Fibroblast of skin of abdomen (primary cell): ENCODE results near the gene RNF112.

Experiments
- DNase-seq: peaks from one replicate; pipeline ENCODE4 v3.0.0-alpha.2; 2013

The RNF112 gene

DNA sequence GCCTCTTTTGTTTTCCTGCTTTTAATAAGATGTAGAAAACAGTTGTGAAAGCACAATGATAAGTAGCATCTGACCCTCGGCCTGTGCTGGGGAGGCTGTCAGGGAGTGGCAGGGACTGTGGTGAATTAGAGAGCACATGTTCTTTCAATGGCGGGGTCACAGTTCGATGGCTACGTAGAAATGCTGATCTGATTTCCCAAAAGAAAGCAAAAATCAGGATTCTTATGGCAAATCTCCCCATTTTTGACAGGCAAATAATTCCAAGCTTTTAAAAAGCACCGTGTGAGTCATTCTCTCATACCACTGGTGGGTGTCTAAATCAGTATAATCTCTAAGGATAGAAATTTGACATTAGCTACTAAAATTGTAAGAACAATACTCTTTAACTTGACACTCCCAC is 36.9 kb upstream of the RNF112 start:
- no peak for DNase-seq

DNA sequence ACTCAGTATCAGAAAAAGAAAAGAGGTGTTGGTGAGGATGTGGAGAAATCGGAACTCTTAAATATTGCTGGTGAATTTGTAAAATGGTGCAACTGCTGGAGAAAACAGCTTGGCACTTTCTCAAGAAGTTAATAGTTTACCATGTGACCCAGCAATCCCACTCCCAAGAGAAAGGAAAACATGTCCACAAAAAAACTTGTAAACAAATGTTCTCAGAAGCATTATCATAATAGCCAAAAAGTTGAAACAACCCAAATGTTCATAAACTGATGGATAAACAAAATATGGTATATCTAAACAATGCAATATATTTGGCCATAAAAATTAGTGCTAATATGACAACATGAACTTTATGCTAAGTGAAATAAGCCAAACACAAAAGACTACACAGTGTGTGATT is 35.3 kb upstream of the RNF112 start:
- no peak for DNase-seq

DNA sequence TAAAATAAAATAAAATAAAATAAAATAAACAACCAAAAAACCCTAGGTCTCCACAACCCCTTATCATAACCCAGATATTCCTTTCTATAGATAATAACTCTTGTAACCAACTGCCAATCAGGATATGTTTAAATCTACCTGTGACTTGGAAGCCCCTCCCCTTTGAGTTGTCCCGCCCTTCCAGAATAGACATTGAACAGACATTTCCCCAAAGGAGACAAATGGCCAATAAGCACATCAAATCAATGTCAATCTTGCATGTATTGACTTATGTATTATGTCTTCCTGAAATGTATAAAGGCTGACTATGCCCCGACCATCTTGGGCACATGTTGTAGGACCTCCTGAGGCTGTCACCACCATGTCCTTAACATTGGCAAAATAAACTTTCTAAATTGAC is 34.2 kb upstream of the RNF112 start:
- no peak for DNase-seq

DNA sequence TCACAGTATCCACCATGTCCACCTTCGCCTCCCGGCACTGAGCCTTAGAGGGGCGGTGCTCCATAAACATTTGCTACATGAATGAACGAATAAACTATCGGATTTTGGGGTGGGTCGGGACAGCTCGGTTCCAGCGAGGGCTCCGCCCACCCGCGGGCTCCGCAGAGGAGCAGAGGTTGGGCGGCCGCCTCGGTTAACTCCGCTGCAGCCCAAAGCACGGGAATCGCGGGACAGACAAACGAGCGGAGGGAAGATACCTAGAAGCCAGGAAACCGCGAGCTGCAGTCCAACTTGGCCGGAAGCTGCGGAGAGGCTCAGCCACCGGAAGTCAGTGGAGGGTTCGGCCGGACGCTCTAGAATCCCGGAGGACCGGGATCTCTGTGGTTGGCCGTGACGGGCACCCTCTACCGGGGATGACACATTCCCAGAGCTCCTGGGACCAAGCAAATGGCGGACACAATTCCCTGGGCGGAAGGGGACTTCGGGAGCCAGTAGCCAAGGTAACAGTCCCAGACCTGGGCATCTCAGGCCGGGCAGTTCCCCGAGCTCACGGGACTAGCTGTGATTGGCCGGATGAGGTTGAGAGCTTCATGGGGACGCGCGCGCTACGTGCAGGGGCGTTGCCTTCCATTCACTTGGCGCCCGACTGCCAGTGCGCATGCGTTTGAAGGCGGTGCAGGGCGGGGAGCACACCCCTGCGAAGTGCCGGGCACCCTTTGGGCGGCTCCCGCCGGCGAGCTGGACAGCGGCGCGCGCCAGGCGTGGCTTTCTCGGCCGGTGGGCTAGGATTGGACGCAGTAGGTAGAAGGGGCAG is 33.2 kb upstream of the RNF112 start:
- DNase-seq: peak; percentile 99

DNA sequence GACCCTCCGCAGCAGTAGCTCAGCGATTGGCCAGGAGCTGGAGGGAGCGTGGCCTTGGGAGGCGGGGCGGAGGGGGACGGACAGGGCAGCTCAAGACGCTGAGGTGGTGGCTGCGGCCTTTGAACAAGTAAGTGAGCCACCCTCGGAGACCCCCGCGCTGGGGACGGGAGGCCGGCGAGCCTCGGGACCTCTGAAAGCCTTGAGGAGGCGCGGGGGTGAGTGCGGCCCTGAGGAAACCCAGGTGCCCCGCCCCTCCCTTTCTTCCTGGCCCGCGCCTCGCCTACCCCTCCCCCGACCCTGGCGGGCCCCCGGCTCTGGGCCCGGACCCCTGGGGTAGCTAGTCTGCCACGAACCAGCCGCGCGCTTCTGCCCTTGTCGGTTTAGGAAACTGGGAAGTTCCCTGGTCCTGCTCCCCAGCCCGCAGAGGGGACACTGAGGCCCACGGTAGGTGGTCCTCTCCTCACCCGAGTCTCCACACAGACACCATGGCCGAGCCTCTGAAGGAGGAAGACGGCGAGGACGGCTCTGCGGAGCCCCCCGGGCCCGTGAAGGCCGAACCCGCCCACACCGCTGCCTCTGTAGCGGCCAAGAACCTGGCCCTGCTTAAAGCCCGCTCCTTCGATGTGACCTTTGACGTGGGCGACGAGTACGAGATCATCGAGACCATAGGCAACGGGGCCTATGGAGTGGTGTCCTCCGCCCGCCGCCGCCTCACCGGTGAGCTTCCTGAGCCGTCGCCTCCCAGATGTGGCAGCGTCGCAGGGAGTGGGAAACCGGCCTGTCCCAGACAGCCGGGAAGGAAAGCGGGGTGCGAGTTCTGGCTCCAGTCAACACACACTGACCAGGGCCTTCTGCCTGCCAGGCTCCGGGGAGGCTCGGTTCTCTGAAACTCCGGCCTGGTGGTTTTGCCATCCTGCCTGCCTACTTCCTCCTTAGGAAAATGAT is 32.3 kb upstream of the RNF112 start, which contains the start of gene MAPK7:
Gene MAPK7, plus strand, starts transcription at position 83 of the 945 bp plus-strand sequence. Its CDS starts 403 bp downstream, at position 486.
- no peak for DNase-seq

DNA sequence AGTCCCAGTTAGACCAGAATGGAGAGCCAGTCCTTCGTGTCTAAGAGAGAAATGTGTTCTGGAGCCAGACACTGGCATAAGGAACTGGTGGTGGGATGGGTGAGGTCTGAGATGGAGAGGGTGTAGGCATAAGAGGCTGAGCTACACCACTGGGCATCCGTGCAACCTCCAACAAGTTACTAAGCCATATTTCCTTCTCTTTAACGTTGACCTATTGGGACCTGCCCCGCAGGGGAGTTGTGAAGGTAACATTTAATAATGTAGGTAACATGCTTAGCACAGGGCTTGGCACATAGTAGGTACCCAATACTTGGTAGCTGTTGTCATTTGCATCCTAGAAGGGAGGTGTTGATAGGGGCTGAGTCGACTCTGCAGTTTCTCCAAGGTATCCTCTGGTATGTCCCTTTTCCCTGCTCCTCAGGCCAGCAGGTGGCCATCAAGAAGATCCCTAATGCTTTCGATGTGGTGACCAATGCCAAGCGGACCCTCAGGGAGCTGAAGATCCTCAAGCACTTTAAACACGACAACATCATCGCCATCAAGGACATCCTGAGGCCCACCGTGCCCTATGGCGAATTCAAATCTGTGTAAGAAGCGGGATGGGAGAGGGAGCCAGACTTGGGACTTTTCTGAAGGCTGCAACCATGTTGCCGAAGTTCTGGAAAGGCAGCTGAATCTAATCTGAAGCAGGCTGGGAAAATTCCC is 31.5 kb upstream of the RNF112 start:
- no peak for DNase-seq

DNA sequence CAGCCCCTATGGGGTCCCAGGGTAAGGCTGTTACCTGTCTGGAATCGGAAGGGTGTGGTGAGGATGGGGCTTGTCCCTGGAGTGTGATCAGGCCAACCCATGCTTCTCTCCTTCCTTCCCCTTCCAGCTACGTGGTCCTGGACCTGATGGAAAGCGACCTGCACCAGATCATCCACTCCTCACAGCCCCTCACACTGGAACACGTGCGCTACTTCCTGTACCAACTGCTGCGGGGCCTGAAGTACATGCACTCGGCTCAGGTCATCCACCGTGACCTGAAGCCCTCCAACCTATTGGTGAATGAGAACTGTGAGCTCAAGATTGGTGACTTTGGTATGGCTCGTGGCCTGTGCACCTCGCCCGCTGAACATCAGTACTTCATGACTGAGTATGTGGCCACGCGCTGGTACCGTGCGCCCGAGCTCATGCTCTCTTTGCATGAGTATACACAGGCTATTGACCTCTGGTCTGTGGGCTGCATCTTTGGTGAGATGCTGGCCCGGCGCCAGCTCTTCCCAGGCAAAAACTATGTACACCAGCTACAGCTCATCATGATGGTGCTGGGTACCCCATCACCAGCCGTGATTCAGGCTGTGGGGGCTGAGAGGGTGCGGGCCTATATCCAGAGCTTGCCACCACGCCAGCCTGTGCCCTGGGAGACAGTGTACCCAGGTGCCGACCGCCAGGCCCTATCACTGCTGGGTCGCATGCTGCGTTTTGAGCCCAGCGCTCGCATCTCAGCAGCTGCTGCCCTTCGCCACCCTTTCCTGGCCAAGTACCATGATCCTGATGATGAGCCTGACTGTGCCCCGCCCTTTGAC is 30.3 kb upstream of the RNF112 start:
- no peak for DNase-seq

DNA sequence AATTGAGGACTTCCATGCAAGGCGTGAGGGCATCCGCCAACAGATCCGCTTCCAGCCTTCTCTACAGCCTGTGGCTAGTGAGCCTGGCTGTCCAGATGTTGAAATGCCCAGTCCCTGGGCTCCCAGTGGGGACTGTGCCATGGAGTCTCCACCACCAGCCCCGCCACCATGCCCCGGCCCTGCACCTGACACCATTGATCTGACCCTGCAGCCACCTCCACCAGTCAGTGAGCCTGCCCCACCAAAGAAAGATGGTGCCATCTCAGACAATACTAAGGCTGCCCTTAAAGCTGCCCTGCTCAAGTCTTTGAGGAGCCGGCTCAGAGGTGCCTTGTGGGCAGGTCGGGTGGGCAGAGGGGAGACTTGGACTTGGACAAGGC is 29.7 kb upstream of the RNF112 start:
- no peak for DNase-seq

DNA sequence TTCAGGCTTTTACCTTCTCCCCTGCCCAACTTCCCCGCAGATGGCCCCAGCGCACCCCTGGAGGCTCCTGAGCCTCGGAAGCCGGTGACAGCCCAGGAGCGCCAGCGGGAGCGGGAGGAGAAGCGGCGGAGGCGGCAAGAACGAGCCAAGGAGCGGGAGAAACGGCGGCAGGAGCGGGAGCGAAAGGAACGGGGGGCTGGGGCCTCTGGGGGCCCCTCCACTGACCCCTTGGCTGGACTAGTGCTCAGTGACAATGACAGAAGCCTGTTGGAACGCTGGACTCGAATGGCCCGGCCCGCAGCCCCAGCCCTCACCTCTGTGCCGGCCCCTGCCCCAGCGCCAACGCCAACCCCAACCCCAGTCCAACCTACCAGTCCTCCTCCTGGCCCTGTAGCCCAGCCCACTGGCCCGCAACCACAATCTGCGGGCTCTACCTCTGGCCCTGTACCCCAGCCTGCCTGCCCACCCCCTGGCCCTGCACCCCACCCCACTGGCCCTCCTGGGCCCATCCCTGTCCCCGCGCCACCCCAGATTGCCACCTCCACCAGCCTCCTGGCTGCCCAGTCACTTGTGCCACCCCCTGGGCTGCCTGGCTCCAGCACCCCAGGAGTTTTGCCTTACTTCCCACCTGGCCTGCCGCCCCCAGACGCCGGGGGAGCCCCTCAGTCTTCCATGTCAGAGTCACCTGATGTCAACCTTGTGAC is 29.1 kb upstream of the RNF112 start:
- DNase-seq: no peak

DNA sequence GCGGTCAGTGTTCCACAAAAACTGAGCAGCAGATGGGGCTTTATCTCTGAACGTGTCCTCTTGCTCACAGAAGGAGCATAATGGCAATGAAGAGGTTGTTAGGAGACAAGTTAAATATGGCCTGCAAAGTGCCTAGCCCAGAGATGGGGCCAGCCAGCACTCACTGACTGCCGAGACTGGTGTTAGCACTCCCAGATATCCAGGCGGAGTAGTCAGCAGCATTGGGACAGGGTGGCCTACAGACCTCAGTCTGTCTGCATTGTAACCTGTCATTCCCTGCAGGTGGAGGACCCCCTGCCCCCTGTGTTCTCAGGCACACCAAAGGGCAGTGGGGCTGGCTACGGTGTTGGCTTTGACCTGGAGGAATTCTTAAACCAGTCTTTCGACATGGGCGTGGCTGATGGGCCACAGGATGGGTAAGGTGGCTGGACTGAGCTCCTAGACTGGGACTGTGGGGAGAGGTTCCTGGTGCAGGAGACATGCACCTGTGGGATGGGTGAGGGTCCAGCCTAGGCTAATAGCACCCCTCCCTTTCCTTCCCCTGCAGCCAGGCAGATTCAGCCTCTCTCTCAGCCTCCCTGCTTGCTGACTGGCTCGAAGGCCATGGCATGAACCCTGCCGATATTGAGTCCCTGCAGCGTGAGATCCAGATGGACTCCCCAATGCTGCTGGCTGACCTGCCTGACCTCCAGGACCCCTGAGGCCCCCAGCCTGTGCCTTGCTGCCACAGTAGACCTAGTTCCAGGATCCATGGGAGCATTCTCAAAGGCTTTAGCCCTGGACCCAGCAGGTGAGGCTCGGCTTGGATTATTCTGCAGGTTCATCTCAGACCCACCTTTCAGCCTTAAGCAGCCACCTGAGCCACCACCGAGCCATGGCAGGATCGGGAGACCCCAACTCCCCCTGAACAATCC is 28.2 kb upstream of the RNF112 start:
- no peak for DNase-seq

DNA sequence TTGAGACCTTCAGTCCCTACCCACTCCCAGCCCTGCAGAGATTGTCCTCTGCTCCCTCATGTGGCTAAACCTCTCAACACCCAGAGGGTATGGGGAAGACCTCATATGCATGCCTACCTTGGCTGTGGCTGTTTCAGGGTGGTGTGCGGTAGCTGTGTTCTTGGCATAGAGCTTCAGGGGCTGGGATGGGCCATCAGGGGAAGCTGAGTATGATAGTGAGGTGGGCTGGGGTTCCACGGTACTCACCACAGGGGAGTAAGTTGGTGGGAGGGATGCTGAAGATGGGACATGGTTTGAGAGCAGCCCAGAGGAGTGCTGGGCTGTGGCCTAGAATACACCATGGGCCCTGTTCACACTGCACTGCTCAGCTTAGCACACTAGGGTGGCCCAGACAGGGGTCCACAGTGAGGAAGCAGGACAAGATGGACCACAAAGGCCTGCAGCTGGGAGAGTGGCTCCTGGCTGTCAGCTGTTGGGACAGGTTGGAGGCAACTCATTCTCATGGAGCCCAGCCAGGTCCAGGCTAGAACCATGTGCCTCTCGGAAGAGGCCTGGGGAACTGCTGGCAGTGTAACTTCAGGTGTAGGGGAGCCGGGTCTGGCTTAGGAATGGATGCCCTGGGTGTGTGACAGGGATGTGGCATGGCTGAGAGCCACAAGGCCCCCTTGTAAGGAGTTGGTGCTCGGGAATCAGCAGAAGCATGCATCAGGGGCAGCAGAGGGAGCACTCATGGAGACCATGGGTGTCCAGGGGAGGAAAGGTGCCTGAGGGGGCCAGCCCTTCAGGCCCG is 27.2 kb upstream of the RNF112 start:
- peak; percentile 42 for DNase-seq

DNA sequence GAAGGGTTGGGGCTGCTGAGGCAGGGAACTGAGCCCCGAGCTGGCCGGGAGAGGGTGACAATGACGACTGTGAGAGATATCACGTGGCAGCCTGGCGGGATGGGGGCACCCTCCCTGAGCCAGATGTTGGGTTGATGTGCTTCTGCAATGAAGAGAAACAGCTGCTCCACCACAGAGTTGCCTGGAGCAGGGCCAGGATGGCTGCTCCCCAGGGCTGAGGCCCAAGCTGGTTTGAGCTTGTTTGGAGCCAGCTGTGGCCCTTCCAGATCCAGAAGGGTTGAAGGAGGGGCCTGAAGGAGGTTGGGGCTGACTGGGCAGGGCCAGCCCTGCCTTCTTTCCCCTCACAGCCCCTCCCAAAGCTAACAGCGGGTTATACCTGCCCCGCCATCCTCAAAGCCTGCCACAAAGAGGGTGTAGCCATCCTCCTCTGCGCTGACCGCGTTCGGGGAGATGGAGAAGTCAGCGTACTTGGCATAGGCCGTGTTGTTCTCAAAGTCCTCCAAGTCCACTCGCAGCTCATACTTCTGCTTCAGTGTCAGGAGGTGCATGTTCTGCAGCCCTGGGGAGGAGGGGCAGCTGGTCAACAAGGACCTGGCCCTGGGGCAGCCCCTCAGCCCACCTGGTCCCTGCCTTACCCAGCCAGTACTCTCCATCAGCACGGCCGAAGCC is 26.2 kb upstream of the RNF112 start:
- DNase-seq: peak; percentile 94

DNA sequence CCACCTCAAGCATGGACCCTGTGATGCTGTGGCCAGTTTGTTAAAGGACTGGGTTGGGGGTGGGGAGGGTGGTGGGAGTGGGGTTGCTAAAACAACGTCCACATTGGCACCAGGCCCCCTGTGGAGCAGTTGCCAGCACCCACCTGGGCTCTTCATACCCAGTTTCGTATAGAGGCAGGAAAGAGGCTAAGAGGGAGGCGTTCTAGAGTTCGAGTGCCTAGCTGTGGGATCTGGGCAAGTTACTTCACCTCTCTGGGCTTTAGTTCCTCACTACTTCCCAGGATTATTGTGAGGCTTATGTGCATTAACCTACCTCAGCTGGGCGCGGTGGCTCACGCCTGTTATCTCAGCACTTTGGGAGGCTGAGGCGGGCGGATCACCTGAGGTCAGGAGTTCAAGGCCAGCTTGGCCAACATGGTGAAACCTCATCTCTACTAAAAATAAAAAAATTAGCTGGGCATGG is 25.5 kb upstream of the RNF112 start:
- no peak for DNase-seq

DNA sequence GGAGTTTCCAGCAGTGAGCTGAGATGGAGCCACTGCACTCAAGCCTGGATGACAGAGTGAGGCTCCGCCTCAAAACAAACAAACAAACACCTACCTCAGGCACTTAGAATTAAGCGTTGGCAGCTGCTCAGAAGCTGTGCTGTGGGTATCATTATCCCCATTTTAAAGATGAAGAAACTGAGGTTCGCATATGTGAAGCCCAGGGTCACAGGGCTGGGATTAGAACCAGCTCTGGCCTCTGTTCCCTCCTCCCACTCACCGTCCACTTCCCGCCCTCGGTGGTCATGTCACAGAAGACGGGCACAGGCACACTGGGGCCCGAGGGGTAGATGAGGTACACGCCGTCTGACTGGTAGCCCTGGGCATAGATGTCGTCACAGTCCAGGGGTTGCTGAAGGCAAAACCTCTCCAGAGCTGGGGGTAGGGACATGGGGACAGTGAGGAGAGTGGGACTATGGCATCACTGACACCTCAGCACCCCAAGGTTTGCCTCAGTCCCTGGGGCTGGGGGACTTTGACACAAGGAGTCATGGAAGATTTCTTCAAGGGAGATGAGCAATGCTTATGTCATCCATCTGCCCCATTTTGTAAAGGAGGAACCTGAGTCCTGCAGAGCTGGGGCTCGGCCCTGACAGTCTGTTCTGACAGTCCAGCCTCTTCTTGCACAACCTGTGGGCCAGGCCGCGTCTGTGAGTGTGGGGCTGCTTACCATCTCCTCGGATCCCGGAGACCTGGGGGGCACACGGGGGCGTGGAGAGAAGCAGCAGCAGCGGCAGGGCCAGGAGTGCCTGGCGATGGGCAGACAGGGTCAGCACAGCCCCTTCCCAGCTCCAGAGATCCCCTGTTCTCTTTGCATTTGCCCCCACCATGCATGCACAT is 24.7 kb upstream of the RNF112 start:
- DNase-seq: peak; percentile 86

DNA sequence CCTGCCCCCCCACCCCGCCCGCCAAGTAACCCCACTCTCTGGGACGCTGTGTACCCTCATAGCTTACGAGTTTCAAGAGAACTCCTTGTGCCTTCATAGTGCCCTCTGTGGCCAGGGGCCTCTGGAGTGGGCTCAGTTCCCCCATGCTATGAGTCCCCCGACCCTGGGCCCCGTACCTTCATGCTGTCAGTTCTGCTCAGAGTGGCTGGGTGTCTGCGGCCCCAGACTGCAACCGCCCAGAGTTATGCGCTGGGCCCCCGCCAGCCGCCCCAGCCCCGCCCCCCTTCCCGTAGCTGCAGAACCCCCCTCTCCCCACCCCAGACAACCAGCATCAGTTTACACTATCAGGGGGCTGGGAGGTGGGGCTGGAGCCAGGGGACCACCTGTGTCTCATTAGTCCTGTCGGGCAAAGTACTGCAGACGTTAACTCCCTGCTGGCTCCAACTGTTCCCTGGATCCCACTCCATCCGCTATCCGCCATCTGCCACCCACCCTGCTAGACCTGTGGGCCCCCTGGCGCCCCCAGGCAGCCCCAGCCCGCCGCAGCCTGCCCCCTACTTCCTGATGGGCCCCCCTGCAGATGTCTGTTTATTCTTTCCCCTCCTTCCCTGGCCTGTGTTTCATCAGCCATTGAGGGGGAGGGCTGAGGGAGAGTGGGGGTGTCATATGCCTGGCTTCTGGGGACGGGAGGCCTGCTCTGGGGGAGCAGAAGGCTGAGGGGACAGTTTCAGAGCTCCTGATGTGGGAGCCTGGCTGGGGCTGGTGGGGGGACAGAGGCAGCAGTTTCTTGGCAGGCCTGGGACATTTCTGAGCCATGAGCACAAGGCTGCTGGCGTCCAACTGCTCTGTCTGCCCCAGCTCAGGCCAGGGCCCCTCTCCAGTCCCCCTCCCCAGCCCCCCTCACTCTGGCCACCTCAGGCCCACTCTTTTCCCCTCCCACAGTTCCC is 23.8 kb upstream of the RNF112 start, which contains the start of gene MFAP4:
Gene MFAP4, minus strand, starts transcription at position 217 of the 947 bp plus-strand sequence. Its CDS starts 35 bp downstream, at position 182.
- DNase-seq: peak; percentile 99

DNA sequence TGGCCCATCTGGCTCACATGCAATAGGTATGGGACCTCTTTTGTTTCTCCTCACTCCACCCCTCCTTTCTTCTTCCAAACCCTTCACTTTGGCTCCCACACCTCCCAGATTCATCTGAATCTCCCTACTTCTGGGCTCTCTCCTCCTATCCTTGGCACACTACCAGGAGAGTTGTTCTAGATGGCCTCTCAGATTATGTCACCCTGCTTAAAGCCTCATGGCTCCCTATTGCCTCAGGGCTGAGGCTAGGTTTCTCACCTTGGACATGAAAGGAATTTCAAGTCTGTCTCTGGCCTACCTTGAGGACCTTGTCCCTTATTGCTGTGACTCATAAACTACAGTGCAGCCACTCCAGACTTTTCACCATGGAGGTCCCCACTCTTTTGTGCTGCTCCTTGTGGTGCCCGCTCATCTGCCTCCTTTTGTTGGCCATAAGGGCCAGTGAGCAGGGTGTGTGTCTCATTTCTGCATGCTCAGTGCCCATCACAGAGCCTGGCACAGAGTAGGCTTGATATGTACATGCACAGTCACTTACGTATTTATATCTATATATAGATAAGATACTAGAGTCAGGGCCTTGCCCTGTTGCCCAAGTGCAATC is 23.0 kb upstream of the RNF112 start:
- peak; percentile 90 for DNase-seq
